HG02588 (cell line): ENCODE results near the gene PIGBOS1.

Experiments used
- ATAC-seq: cut with Tn5 transposase; IDR thresholded peaks from one replicate; pipeline ENCODE4 v1.9.1; 2021; ENCODE audit warnings: mild to moderate bottlenecking, moderate library complexity; ENCODE audit not compliant: unreplicated experiment

The PIGBOS1 gene

DNA sequence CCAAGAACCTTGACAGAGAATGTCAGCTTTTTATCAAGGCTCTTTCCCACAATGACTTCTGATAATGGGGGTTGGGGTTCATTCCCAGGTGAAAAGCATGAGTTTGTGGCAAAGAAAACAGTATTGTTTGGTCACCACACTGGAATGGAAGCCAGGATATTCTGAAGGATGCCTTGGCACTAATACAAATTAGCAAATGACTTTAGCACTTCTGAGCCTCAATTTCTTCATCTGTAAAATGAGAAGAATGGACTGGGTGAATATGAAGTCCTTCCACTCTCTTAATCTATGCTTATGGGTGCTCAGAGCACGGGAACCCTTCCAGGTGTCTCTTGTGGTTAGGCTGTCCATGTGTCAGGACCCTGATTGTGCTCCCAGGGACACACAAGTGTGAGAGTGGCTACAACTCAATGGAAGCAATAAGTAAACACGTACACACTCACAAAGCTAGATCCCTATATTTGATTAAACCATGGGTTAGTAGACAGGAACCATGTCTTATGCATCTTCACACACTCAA, 50.7 kb downstream of the PIGBOS1 start:
- no peak for ATAC-seq

DNA sequence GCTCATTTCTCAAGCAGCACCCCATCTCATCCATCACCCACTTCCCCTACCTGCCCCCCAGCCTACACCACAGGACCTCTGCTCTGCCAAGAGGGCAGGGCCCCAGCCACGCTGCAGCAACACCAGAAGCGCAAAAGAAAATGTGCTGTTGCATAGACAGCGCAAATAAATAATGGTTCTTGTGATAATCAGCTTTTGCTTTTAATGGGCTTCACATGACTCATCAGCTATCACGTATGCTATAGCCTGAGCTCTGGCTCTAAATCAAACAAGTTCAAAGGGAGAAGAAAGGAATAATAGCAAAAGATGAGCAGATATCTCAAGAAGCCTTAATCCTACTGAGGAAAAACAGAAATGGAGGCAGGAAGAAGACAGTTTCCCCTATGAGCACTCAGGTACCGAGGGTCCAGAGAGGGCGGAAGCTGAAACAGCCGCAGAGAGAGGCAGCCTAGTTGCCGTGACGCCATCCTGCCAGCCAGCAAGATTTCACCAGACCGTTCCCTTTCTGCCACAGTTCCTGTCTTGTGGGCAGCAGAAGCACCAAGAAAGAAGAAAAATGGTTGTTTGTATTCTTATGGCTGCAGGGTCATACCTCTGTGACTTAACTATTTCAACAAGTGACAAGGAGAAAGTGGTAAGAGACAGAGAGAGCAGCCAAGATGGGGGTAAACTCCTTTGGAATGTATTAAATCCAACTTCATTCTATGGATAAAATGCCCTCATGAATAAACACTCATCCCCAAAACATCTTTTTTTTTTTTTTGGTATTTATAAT, 51.3 kb downstream of the PIGBOS1 start:
- peak; percentile 95 for ATAC-seq
